ENCODE data around the gene AGTPBP1.
"Not testable (repeated sequence)": the region's sequence is repeated elsewhere in the genome, so short reads cannot be mapped to it uniquely, and the experiment has no call there.

The AGTPBP1 gene

GRCh38 chr9:85741875-85742596 lies at the start of gene AGTPBP1:
AGTPBP1 (minus strand) TSS chr9:85741954; CDS start chr9:85712533, 29,421 bp downstream.
- peak within 1 kb of the TSS; percentile 91 for H3K4me2 ChIP-seq (ENCODE audit: low read depth, low read length, poor library complexity, severe bottlenecking)
- H3K4me1 ChIP-seq (ENCODE audit: insufficient read depth, low read length, poor library complexity, severe bottlenecking) = peaks cover 37% of the 10 kb centered on the region
- H3K4me3 ChIP-seq (ENCODE audit: low read length, poor library complexity, severe bottlenecking) = peak within 1 kb of the TSS; percentile 84
- H3K9me3 ChIP-seq (ENCODE audit: insufficient read depth, low read depth, low read length) = no peaks in the 10 kb centered on the region
- peaks cover 44% of the 10 kb centered on the region for H3K79me2 ChIP-seq (ENCODE audit: insufficient read depth, low read length)
- peak; percentile 25 for TF ChIP-seq CTCF (conservative IDR thresholded peaks at IDR 0.05; ENCODE audit: low read length)
- TF ChIP-seq EZH2phosphoT487 (IDR thresholded peaks at IDR 0.05; ENCODE audit: borderline replicate concordance) = no peak
- H3K9me2 ChIP-seq (replicated peaks; ENCODE audit: low read depth, low read length) = no peaks in the 10 kb centered on the region
- H3K27me3 ChIP-seq (ENCODE audit: insufficient read depth, low read length, poor library complexity, severe bottlenecking) = no peaks in the 10 kb centered on the region
- peak within 1 kb of the TSS; percentile 75 for H3K9ac ChIP-seq (ENCODE audit: low read depth, low read length, poor library complexity, severe bottlenecking)
- peak within 1 kb of the TSS; percentile 93 for H2AFZ ChIP-seq (ENCODE audit: low read length)
- H3K36me3 ChIP-seq (ENCODE audit: insufficient read depth, low read length) = no peaks in the 10 kb centered on the region
- H3F3A ChIP-seq (ENCODE audit: low read depth) = 0 out of 2 replicates have a peak, but pooled peaks cover 3% of the 10 kb centered on the region
- peaks cover 35% of the 10 kb centered on the region for H4K20me1 ChIP-seq (ENCODE audit: insufficient read depth, low read length, poor library complexity, severe bottlenecking)

GRCh38 chr9:85786116-85786515 lies 44.4 kb upstream of the AGTPBP1 start:
- not testable (repeated sequence) for H3K27me3 ChIP-seq (ENCODE audit: insufficient read depth, low read length, poor library complexity, severe bottlenecking); H2AFZ ChIP-seq (ENCODE audit: low read length); H3K9me2 ChIP-seq (replicated peaks; ENCODE audit: low read depth, low read length); H3K36me3 ChIP-seq (ENCODE audit: insufficient read depth, low read length); H3K4me1 ChIP-seq (ENCODE audit: insufficient read depth, low read length, poor library complexity, severe bottlenecking); H3K79me2 ChIP-seq (ENCODE audit: insufficient read depth, low read length); H3K4me3 ChIP-seq (ENCODE audit: low read length, poor library complexity, severe bottlenecking); H3K9ac ChIP-seq (ENCODE audit: low read depth, low read length, poor library complexity, severe bottlenecking); H4K20me1 ChIP-seq (ENCODE audit: insufficient read depth, low read length, poor library complexity, severe bottlenecking); H3F3A ChIP-seq (ENCODE audit: low read depth); H3K4me2 ChIP-seq (ENCODE audit: low read depth, low read length, poor library complexity, severe bottlenecking); H3K9me3 ChIP-seq (ENCODE audit: insufficient read depth, low read depth, low read length)
- TF ChIP-seq CTCF (conservative IDR thresholded peaks at IDR 0.05; ENCODE audit: low read length) = peak; percentile 36

GRCh38 chr9:85773844-85774243 lies 32.1 kb upstream of the AGTPBP1 start:
- H3K27me3 ChIP-seq (ENCODE audit: insufficient read depth, low read length, poor library complexity, severe bottlenecking); H3K36me3 ChIP-seq (ENCODE audit: insufficient read depth, low read length); H3K4me1 ChIP-seq (ENCODE audit: insufficient read depth, low read length, poor library complexity, severe bottlenecking); H3K4me2 ChIP-seq (ENCODE audit: low read depth, low read length, poor library complexity, severe bottlenecking); H2AFZ ChIP-seq (ENCODE audit: low read length); H3K9me2 ChIP-seq (replicated peaks; ENCODE audit: low read depth, low read length); H3K79me2 ChIP-seq (ENCODE audit: insufficient read depth, low read length); H3F3A ChIP-seq (ENCODE audit: low read depth); H3K9me3 ChIP-seq (ENCODE audit: insufficient read depth, low read depth, low read length); H3K4me3 ChIP-seq (ENCODE audit: low read length, poor library complexity, severe bottlenecking); H3K9ac ChIP-seq (ENCODE audit: low read depth, low read length, poor library complexity, severe bottlenecking); H4K20me1 ChIP-seq (ENCODE audit: insufficient read depth, low read length, poor library complexity, severe bottlenecking): not testable (repeated sequence)

- not testable (repeated sequence) for H2AFZ ChIP-seq (ENCODE audit: low read length); H3K9me2 ChIP-seq (replicated peaks; ENCODE audit: low read depth, low read length); H3K9me3 ChIP-seq (ENCODE audit: insufficient read depth, low read depth, low read length); H3K4me2 ChIP-seq (ENCODE audit: low read depth, low read length, poor library complexity, severe bottlenecking); H3F3A ChIP-seq (ENCODE audit: low read depth); H3K4me1 ChIP-seq (ENCODE audit: insufficient read depth, low read length, poor library complexity, severe bottlenecking); H3K79me2 ChIP-seq (ENCODE audit: insufficient read depth, low read length); H3K4me3 ChIP-seq (ENCODE audit: low read length, poor library complexity, severe bottlenecking); H3K9ac ChIP-seq (ENCODE audit: low read depth, low read length, poor library complexity, severe bottlenecking); H3K36me3 ChIP-seq (ENCODE audit: insufficient read depth, low read length); H4K20me1 ChIP-seq (ENCODE audit: insufficient read depth, low read length, poor library complexity, severe bottlenecking); H3K27me3 ChIP-seq (ENCODE audit: insufficient read depth, low read length, poor library complexity, severe bottlenecking)
These were observed 20.0 kb upstream of the AGTPBP1 start for GRCh38 chr9:85761802-85762201.

- not testable (repeated sequence) for H3K36me3 ChIP-seq (ENCODE audit: insufficient read depth, low read length); H3K9ac ChIP-seq (ENCODE audit: low read depth, low read length, poor library complexity, severe bottlenecking); H4K20me1 ChIP-seq (ENCODE audit: insufficient read depth, low read length, poor library complexity, severe bottlenecking); H3K9me2 ChIP-seq (replicated peaks; ENCODE audit: low read depth, low read length); H3K4me1 ChIP-seq (ENCODE audit: insufficient read depth, low read length, poor library complexity, severe bottlenecking); H2AFZ ChIP-seq (ENCODE audit: low read length); H3K79me2 ChIP-seq (ENCODE audit: insufficient read depth, low read length); H3F3A ChIP-seq (ENCODE audit: low read depth); H3K4me3 ChIP-seq (ENCODE audit: low read length, poor library complexity, severe bottlenecking); H3K9me3 ChIP-seq (ENCODE audit: insufficient read depth, low read depth, low read length); H3K27me3 ChIP-seq (ENCODE audit: insufficient read depth, low read length, poor library complexity, severe bottlenecking); H3K4me2 ChIP-seq (ENCODE audit: low read depth, low read length, poor library complexity, severe bottlenecking)
These were observed 16.0 kb upstream of the AGTPBP1 start for GRCh38 chr9:85757716-85758115.

GRCh38 chr9:85756216-85756615 lies 14.5 kb upstream of the AGTPBP1 start:
- not testable (repeated sequence) for H3K9me2 ChIP-seq (replicated peaks; ENCODE audit: low read depth, low read length); H3K9me3 ChIP-seq (ENCODE audit: insufficient read depth, low read depth, low read length); H3K4me3 ChIP-seq (ENCODE audit: low read length, poor library complexity, severe bottlenecking); H3K4me1 ChIP-seq (ENCODE audit: insufficient read depth, low read length, poor library complexity, severe bottlenecking); H3K9ac ChIP-seq (ENCODE audit: low read depth, low read length, poor library complexity, severe bottlenecking); H2AFZ ChIP-seq (ENCODE audit: low read length); H3K4me2 ChIP-seq (ENCODE audit: low read depth, low read length, poor library complexity, severe bottlenecking); H3K36me3 ChIP-seq (ENCODE audit: insufficient read depth, low read length); H3F3A ChIP-seq (ENCODE audit: low read depth); H3K27me3 ChIP-seq (ENCODE audit: insufficient read depth, low read length, poor library complexity, severe bottlenecking); H4K20me1 ChIP-seq (ENCODE audit: insufficient read depth, low read length, poor library complexity, severe bottlenecking); H3K79me2 ChIP-seq (ENCODE audit: insufficient read depth, low read length)

All from Loucy (cell line).